MCF 10A (cell line): Measurements from ENCODE around the gene WDR5. TPM values are rescaled to one million over a fixed set of nuclear protein-coding genes. Genes with fewer than 3 reads are reported as not detected.

Experiments used
- BruUV-seq: library from RNA; stranded (reverse); fragments of 400-500 nt; replicated peaks from 2 replicates; lab custom pipeline; 2021; lab: Mats Ljungman, UMichigan
- CTCF ChIA-PET: fragments of 300-600 bp; sonication (Branson Sonifier 250); formaldehyde crosslinking; extraction: SDS; loops from one replicate; lab custom pipeline; 2021; ENCODE audit warnings: antibody characterized with exemption, inconsistent platforms; lab: Yijun Ruan, JAX
- POLR2A ChIA-PET: fragments of 300-600, 350-650 bp; sonication (Branson Sonifier 250); formaldehyde crosslinking; extraction: SDS; loops from one replicate; lab custom pipeline; 2020; ENCODE audit warnings: antibody characterized with exemption, inconsistent platforms; lab: Yijun Ruan, JAX
- DNase-seq: peaks from one replicate; pipeline ENCODE4 v3.0.0-alpha.2; 2018; ENCODE audit not compliant: unreplicated experiment
- H3K27ac Mint-ChIP-seq: one replicate; pipeline ENCODE4 v1.8.0; 2022; ENCODE audit warnings: mild to moderate bottlenecking, low read depth, mixed read lengths; ENCODE audit not compliant: unreplicated experiment
- H3K27me3 Mint-ChIP-seq: one replicate; pipeline ENCODE4 v1.8.0; 2022; ENCODE audit warnings: mixed read lengths; ENCODE audit not compliant: insufficient read depth, unreplicated experiment
- H3K36me3 Mint-ChIP-seq: one replicate; pipeline ENCODE4 v1.8.0; 2022; ENCODE audit warnings: mild to moderate bottlenecking, moderate library complexity, mixed read lengths; ENCODE audit not compliant: insufficient read depth, unreplicated experiment
- H3K4me1 Mint-ChIP-seq: one replicate; pipeline ENCODE4 v1.8.0; 2022; ENCODE audit warnings: mixed read lengths; ENCODE audit not compliant: insufficient read depth, unreplicated experiment
- H3K4me3 Mint-ChIP-seq: one replicate; pipeline ENCODE4 v1.8.0; 2022; ENCODE audit warnings: mild to moderate bottlenecking, moderate library complexity, mixed read lengths; ENCODE audit not compliant: unreplicated experiment
- H3K9me3 Mint-ChIP-seq: one replicate; pipeline ENCODE4 v1.8.0; 2022; ENCODE audit warnings: mixed read lengths; ENCODE audit not compliant: unreplicated experiment
- intact Hi-C: fragments of 100-400 bp; cut with micrococcal nuclease; formaldehyde crosslinking; loops from 2 replicates; pipeline ENCODE4 v1.14.1; 2022
- total RNA-seq: library from RNA; stranded (reverse); gene quantifications from 2 replicates; pipeline ENCODE4 v1.2.3, GENCODE V29; 2022
- TF ChIP-seq, protein P1 (sequence below): fragments of 200-600 bp; IDR thresholded peaks from one replicate; pipeline ENCODE4 v1.8.0; 2022; ENCODE audit warnings: antibody characterized with exemption, mild to moderate bottlenecking; ENCODE audit not compliant: unreplicated experiment

Gene WDR5
- total RNA-seq, 1 experiment from 2014 or later: 43.8 TPM

DNA sequence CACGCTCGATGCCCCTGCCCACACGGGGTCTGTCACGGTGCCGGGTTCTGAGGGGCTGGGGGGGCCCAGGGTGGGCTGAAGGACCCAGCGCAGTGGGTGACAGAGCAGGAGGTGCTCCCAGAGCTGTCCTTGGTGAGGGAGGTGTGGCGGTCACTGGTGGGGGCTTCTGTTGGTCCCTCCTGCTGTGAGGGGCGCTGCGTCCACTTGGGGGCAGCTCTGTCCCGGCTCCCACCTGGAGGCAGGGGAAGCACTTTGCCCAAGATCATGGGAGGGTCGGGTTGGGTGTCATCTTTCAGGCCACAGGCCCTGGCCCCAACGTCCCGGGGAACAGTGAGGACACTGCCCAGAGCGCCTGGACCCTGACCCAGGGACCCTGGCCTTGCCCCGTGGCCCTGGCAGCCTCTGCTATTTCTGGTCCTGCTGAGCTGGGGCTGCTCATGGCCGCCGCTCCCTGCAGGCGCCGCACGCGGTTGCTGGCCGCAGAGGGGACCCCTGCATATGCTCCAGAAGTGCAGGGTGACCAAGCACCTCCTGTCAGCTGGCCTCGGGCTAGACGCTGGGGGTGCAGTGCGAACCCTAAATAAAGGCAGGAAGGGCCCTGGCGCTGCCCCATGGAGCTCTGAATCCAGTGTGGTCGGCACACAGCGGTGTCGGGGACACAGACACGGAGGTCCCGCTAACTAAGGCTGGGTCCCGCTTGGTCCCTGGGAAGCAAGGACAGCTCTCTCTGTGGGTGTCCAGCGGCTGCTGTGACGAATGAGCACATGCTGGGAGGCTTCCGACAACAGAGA is 40.1 kb downstream of the WDR5 start:
- DNase-seq: no peak
- no peak overlapping the region for H3K4me3 Mint-ChIP-seq
- no peak overlapping the region for H3K27ac Mint-ChIP-seq
- TF ChIP-seq, protein P1, sequence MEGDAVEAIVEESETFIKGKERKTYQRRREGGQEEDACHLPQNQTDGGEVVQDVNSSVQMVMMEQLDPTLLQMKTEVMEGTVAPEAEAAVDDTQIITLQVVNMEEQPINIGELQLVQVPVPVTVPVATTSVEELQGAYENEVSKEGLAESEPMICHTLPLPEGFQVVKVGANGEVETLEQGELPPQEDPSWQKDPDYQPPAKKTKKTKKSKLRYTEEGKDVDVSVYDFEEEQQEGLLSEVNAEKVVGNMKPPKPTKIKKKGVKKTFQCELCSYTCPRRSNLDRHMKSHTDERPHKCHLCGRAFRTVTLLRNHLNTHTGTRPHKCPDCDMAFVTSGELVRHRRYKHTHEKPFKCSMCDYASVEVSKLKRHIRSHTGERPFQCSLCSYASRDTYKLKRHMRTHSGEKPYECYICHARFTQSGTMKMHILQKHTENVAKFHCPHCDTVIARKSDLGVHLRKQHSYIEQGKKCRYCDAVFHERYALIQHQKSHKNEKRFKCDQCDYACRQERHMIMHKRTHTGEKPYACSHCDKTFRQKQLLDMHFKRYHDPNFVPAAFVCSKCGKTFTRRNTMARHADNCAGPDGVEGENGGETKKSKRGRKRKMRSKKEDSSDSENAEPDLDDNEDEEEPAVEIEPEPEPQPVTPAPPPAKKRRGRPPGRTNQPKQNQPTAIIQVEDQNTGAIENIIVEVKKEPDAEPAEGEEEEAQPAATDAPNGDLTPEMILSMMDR: no peak
- peaks cover 7% of the 10 kb centered on the region for H3K4me1 Mint-ChIP-seq
- CTCF ChIA-PET: no interaction called here
- H3K9me3 Mint-ChIP-seq: no peaks in the 10 kb centered on the region
- peaks cover 48% of the 10 kb centered on the region for H3K27me3 Mint-ChIP-seq
- H3K36me3 Mint-ChIP-seq: no peaks in the 10 kb centered on the region
- BruUV-seq: no TSS peak
- intact Hi-C loops: loop anchor here (5.0 to 10.0 kb wide), 2 partner anchors 151 to 469 kb away; partner anchors contain the start of genes COL5A1 and RXRA
- POLR2A ChIA-PET: interaction anchor here (1.0 kb wide), 1 partner anchor 259 kb away, joined by 3 read pairs; no protein-coding TSS in a partner anchor

DNA sequence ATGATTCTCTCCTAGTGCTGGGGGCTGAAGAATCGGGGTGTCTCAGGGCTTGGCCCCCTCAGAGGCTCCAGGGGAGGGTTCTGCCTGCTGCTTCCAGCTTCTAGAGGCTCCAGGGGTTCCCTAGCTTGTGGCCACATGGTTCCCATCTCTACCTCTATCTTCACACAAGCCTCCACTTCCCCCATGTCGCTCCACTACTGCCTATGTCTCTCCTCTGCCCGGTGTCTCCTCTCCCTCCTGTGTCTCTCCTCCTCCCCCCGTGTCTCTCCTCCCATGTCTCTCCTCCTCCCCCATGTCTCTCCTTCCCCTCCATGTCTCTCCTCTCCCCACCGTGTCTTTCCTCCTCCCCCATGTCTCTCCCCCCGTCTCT is 40.7 kb downstream of the WDR5 start:
- intact Hi-C loops: loop anchor here (5.0 to 10.0 kb wide), 2 partner anchors 151 to 468 kb away; partner anchors contain the start of genes COL5A1 and RXRA
- Mint-ChIP-seq H3K36me3 (no peaks in the 10 kb centered on the region), H3K9me3 (no peaks in the 10 kb centered on the region), H3K4me3 (no peak overlapping the region), H3K27ac (no peak overlapping the region), H3K27me3 (peaks cover 54% of the 10 kb centered on the region), H3K4me1 (peaks cover 3% of the 10 kb centered on the region)
- CTCF ChIA-PET: no interaction called here
- no peak for DNase-seq
- TF ChIP-seq, protein P1: no peak
- no TSS peak for BruUV-seq
- POLR2A ChIA-PET: interaction anchor here (1.0 kb wide), 1 partner anchor 259 kb away, joined by 3 read pairs; no protein-coding TSS in a partner anchor

DNA sequence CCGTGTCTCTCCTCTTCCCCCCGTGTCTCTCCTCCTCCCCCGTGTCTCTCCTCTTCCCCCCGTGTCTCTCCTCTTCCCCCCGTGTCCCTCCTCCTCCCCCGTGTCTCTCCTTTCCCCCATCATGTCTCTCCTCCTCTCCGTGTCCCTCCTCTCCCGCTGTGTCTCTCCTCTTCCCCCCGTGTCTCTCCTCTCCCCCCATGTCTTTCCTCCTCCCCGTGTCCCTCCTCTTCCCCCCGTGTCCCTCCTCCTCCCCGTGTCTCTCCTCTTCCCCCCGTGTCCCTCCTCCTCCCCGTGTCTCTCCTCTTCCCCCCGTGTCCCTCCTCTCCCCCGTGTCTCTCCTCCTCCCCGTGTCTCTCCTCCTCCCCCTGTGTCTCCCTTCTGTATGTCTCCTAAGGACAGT is 41.3 kb downstream of the WDR5 start:
- Mint-ChIP-seq H3K4me1 (no peaks in the 10 kb centered on the region), H3K27me3 (peaks cover 54% of the 10 kb centered on the region), H3K9me3 (peaks cover 1% of the 10 kb centered on the region), H3K4me3 (no peak overlapping the region), H3K27ac (no peak overlapping the region), H3K36me3 (no peaks in the 10 kb centered on the region)
- TF ChIP-seq, protein P1: no peak
- intact Hi-C loops: loop anchor here (5.0 to 10.0 kb wide), 2 partner anchors 150 to 468 kb away; partner anchors contain the start of genes COL5A1 and RXRA
- no peak for DNase-seq
- ChIA-PET POLR2A (interaction anchor here (1.0 kb wide), 1 partner anchor 258 kb away, joined by 3 read pairs; no protein-coding TSS in a partner anchor), CTCF (no interaction called here)
- no TSS peak for BruUV-seq

GRCh38 chr9:134177624-134178393 is 41.9 kb downstream of the WDR5 start:
- no TSS peak for BruUV-seq
- H3K9me3 Mint-ChIP-seq: peaks cover 7% of the 10 kb centered on the region
- no peak overlapping the region for H3K27ac Mint-ChIP-seq
- POLR2A ChIA-PET: no interaction called here
- H3K4me3 Mint-ChIP-seq: no peak overlapping the region
- no peaks in the 10 kb centered on the region for H3K36me3 Mint-ChIP-seq
- H3K4me1 Mint-ChIP-seq: no peaks in the 10 kb centered on the region
- TF ChIP-seq, protein P1: no peak
- no peak for DNase-seq
- H3K27me3 Mint-ChIP-seq: peaks cover 54% of the 10 kb centered on the region
- CTCF ChIA-PET: no interaction called here
- intact Hi-C loops: loop anchor here (5.0 to 10.0 kb wide), 2 partner anchors 149 to 467 kb away; partner anchors contain the start of genes COL5A1 and RXRA
